ENCODE measurements around the gene KRTAP5-10. TPM values are rescaled to one million over a fixed set of nuclear protein-coding genes. Genes with fewer than 3 reads are reported as not detected.
"Not testable (repeated sequence)": the region's sequence is repeated elsewhere in the genome, so short reads cannot be mapped to it uniquely, and the experiment has no call there.

Gene KRTAP5-10
- total RNA-seq, 2 experiments from 2014 or later: not detected

DNA sequence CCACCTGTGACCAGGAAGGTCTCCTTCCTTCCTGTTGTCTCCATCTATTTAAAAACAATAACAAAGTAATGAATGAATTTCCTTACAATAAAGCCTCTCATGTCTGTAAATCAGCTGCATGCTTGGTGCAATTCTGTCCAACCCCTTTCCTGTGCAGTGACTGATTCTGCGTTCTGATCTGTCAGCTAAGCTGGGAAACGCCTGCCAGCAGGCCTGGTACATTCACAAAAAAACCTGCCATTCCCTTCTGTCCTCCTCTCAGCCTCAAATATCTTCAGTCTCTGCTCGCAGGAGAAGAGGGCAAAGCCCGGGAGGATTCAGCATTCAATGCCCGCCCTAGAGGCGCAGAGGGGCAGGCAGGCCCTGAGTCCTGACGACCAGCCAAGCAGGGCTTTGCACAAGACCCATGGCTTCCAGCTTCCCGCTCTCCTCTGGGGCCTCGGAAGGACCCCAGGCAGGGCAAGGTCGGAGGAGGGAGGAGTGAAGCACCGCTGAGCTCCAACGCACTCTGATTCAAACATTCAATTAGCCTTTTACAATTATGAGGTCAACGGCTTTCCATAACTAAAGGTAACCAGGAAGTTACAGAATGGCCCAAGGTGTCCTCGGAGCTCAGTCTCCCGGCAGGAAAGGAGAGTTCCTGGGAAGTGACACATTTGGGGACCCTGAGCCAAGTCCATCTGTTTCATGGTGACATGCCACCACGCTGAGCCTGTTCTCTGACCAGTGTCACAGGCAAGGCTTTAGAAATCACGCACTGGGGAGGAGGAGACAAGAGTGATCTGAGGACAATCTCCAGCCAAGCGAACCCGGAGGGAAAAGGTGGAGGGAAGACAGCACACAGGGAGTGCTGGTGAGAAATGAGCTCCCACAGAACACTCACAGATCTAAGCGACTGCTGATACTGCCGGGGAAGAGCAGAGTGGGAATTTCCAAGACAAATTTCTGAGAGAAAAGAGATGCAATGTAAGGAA lies 1.6 kb downstream of the KRTAP5-10 start:
- H3K27me3 Mint-ChIP-seq (ENCODE audit: low read depth): peaks cover 15% of the 10 kb centered on the region
- H3K9me3 Mint-ChIP-seq (ENCODE audit: insufficient read depth); H3K4me1 Mint-ChIP-seq (ENCODE audit: low read depth); CTCF ChIA-PET; H3K27ac Mint-ChIP-seq; H3K4me3 Mint-ChIP-seq; ATAC-seq; POLR2A ChIA-PET; H3K36me3 Mint-ChIP-seq (ENCODE audit: low read depth); DNase-seq: not testable (repeated sequence)

DNA sequence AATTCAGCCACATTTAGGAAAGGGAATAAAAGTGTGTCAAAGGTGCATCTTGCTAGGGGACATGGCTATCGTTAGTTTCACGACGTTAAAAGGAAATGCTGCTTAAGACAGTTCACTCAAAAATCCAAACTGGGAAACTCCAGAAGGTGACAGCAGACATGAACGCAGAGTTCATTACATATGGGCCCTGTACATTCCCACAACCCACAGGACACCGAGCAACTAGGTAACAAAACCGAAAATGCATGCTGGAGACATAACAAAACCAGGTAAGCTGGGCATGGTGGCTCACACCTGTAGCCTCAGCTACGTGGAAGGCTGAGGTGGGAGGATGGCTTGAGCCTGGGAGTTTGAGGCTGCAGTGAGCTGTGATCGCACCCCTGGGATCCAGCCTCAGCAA lies 2.3 kb downstream of the KRTAP5-10 start:
- DNase-seq; H3K4me3 Mint-ChIP-seq; CTCF ChIA-PET; ATAC-seq; H3K27ac Mint-ChIP-seq; POLR2A ChIA-PET; H3K9me3 Mint-ChIP-seq (ENCODE audit: insufficient read depth); H3K36me3 Mint-ChIP-seq (ENCODE audit: low read depth); H3K4me1 Mint-ChIP-seq (ENCODE audit: low read depth): not testable (repeated sequence)
- H3K27me3 Mint-ChIP-seq (ENCODE audit: low read depth): peaks cover 15% of the 10 kb centered on the region

DNA sequence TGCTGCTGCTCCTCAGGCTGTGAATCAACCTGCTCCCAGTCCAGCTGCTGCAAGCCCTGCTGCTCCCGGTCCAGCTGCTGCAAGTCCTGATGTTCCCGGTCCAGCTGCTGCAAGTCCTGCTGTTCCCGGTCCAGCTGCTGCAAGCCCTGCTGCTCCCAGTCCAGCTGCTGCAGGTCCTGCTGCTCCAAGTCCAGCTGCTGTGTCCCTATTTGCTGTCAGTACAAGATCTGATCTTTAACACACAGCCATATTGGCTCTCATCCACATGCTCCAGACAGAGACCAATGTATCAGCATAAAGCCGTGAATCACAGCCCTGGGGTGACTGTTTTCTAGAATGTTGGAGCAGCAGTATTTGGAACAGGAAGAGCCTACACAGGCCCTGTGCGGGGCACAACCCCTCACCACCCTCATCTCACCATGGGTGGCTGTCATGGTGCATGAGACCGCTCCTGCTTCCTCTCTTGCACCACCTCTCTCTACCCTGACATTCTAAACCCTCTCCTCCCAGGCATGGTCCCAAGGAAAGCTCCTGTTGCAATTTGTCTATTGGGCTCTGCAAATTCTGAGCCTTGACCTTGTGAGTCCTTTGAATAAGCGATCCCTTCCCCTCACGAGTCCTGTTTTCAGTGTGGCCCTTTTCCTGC lies 3.5 kb downstream of the KRTAP5-10 start:
- ChIA-PET POLR2A (no interaction called here), CTCF (no interaction called here)
- ATAC-seq: no peak

DNA sequence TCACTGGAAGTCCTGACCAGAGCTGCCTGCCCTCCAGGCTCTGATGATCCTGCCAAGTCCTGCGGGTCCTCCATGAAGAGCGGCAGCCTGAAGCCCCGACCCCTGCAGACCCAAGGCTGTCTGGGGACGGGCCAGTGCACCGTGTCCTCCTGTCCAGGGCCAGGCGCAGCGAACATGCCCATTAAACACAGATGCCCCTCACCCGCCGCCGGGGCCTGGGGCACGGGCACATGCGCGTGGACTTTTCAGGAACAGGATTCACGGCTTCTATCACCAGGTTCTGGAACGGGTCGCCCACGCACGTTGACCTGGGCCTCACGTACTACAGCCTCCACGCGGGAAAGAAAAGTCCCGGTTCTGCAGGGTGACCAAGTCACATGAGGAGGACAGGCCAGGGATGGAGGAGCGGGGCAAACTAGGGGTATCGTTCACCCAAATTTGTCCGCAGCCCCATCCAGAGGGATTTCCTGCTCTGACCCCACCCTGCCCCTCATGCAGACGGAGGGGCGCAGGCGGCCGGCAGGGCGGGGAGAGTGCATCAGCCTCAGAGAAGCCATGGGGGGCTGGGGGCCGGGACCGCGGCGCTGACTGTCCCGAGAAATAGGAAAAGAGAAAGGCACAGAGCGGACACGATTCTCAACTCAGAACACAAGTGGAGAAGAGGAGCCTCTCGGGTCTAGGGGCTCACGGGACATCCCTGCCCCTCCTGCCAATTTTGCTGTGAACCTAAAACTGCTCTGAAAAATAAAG lies 5.9 kb downstream of the KRTAP5-10 start:
- DNase-seq; H3K4me3 Mint-ChIP-seq; ATAC-seq; H3K27me3 Mint-ChIP-seq (ENCODE audit: low read depth); H3K36me3 Mint-ChIP-seq (ENCODE audit: low read depth); H3K27ac Mint-ChIP-seq; CTCF ChIA-PET; H3K9me3 Mint-ChIP-seq (ENCODE audit: insufficient read depth); H3K4me1 Mint-ChIP-seq (ENCODE audit: low read depth); POLR2A ChIA-PET: not testable (repeated sequence)

More for the DNA sequence above, 3.5 kb downstream of the KRTAP5-10 start:
- no peak overlapping the region for H3K4me3 Mint-ChIP-seq
- no peak for DNase-seq
- peaks cover 6% of the 10 kb centered on the region for H3K27me3 Mint-ChIP-seq (ENCODE audit: low read depth)
- no peaks in the 10 kb centered on the region for H3K4me1 Mint-ChIP-seq (ENCODE audit: low read depth)
- no peaks in the 10 kb centered on the region for H3K9me3 Mint-ChIP-seq (ENCODE audit: insufficient read depth)
- no peak overlapping the region for H3K27ac Mint-ChIP-seq
- no peaks in the 10 kb centered on the region for H3K36me3 Mint-ChIP-seq (ENCODE audit: low read depth)

DNA sequence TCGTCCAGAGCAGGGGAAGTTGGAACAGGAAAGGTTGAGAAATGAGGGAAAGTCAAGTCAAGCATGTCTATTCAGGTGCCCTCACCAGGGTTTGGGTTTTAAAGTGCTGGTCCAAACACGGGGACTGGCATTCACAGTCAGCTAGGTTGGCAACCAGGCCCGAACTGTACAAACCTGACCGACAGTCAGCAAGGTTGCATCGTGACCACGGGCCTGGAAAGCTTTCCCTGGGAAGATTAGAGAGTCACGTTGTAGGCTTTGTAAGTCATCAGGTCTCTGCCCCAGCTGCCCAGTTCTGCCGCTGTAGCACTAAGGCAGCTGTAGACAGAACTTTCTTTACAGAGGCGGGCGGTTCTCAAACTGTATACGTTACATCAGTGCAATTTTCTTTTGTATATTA lies 7.4 kb downstream of the KRTAP5-10 start:
- no peak overlapping the region for H3K4me3 Mint-ChIP-seq
- no peaks in the 10 kb centered on the region for H3K27me3 Mint-ChIP-seq (ENCODE audit: low read depth)
- no peaks in the 10 kb centered on the region for H3K9me3 Mint-ChIP-seq (ENCODE audit: insufficient read depth)
- DNase-seq (no peak), ATAC-seq (no peak)
- no peaks in the 10 kb centered on the region for H3K4me1 Mint-ChIP-seq (ENCODE audit: low read depth)
- no peak overlapping the region for H3K27ac Mint-ChIP-seq
- ChIA-PET CTCF (no interaction called here), POLR2A (no interaction called here)
- H3K36me3 Mint-ChIP-seq (ENCODE audit: low read depth): no peaks in the 10 kb centered on the region

DNA sequence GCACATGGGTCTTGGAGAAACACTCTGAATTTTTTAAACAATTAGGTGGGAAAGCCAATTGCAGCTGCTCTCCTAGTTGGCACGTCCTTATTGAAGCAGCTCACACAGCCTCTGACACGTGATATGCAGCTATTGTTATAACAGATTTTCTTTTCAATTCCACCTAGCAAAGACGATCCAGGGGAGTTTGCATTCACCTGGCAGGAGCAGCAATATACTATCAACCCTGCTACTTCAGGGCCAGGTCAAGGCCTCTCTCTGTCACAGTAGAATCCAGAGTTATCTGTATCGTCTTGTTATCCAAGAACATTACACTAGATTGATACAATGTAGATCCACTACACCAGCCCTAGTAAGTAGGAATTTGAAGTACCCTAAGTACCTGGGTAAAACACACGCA lies 9.1 kb downstream of the KRTAP5-10 start:
- Mint-ChIP-seq H3K4me3 (no peak overlapping the region), H3K9me3 (ENCODE audit: insufficient read depth) (no peaks in the 10 kb centered on the region), H3K4me1 (ENCODE audit: low read depth) (no peaks in the 10 kb centered on the region), H3K27me3 (ENCODE audit: low read depth) (no peaks in the 10 kb centered on the region), H3K27ac (no peak overlapping the region), H3K36me3 (ENCODE audit: low read depth) (no peaks in the 10 kb centered on the region)
- ChIA-PET CTCF (no interaction called here), POLR2A (no interaction called here)
- no peak for ATAC-seq
- no peak for DNase-seq

DNA sequence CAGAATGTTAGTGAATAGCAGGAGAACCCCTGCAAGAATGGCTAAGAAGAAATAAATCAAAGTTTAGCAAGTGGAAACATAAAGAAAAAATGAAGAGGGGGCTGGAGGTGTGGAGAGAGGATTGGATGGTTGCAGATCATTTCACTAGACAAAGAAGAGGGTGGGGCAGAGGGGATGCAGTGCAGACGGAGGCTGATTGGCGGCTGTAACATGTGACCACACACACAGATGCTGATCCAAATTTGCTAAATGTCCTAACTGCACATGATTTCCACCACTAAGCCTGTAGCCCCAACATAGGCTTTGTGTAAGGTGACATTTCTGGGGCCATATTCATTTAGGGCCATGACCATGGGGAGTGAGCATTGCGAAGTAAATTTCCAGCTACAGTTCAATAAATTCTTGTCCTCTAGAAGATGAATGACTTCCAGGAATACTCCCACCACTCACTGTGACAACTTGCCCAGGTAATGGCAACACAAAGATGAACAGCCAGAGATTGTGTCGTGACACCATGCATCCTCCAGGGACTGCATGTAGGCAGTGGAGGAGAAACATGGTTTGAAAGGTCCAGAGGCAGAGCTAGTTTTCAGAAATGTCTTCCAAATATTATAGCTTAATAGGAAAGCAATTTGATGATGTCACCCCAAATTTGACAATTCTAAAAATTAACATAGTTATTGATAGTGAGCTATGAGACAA lies 10.5 kb downstream of the KRTAP5-10 start:
- H3K4me3 Mint-ChIP-seq: no peak overlapping the region
- no peaks in the 10 kb centered on the region for H3K9me3 Mint-ChIP-seq (ENCODE audit: insufficient read depth)
- DNase-seq: no peak
- no peak overlapping the region for H3K27ac Mint-ChIP-seq
- CTCF ChIA-PET: no interaction called here
- no peak for ATAC-seq
- peaks cover 2% of the 10 kb centered on the region for H3K27me3 Mint-ChIP-seq (ENCODE audit: low read depth)
- H3K36me3 Mint-ChIP-seq (ENCODE audit: low read depth): no peaks in the 10 kb centered on the region
- POLR2A ChIA-PET: no interaction called here
- H3K4me1 Mint-ChIP-seq (ENCODE audit: low read depth): peaks cover 2% of the 10 kb centered on the region

DNA sequence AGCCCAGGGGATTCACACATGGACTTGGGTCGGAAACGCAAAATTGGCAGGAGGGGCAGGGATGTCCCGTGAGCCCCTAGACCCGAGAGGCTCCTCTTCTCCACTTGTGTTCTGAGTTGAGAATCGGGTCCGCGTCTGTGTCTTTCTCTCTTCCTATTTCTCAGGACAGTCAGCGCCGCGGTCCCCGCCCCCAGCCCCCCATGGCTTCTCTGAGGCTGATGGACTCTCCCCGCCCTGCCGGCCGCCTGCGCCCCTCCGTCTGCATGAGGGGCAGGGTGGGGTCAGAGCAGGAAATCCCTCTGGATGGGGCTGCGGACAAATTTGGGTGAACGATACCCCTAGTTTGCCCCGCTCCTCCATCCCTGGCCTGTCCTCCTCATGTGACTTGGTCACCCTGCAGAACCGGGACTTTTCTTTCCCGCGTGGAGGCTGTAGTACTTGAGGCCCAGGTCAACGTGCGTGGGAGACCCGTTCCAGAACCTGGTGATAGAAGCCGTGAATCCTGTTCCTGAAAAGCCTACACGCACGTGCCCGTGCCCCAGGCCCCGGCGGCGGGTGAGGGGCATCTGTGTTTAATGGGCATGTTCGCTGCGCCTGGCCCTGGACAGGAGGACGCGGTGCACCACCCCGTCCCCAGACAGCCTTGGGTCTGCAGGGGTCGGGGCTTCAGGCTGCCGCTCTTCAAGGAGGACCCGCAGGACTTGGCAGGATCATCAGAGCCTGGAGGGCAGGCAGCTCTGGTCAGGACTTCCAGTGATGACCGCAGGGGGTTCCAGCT lies 11.5 kb downstream of the KRTAP5-10 start:
- H3K4me3 Mint-ChIP-seq; ATAC-seq; POLR2A ChIA-PET; DNase-seq; H3K36me3 Mint-ChIP-seq (ENCODE audit: low read depth); H3K27me3 Mint-ChIP-seq (ENCODE audit: low read depth); H3K9me3 Mint-ChIP-seq (ENCODE audit: insufficient read depth); H3K27ac Mint-ChIP-seq; H3K4me1 Mint-ChIP-seq (ENCODE audit: low read depth); CTCF ChIA-PET: not testable (repeated sequence)

DNA sequence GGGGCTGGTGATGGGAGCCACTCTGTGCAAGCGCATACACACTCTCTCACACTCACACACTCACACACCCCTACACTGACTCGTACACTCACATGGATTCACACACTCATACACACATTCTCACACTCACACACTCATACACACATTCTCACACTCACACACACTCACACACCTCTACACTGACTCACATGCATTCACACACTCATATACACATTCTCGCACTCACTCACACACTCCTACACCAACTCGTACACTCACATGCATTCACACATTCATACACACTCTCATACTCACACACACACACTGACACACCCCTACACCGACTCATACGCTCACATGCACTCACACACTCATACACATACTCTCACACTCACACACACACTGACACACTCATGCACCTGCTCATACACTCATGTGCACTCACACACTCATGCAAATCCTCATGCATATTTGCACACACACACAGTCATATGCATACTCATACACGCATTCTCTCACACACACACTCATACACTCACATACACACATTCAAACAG lies 12.2 kb downstream of the KRTAP5-10 start:
- CTCF ChIA-PET: no interaction called here
- Mint-ChIP-seq H3K27ac (no peak overlapping the region), H3K36me3 (ENCODE audit: low read depth) (no peaks in the 10 kb centered on the region), H3K4me1 (ENCODE audit: low read depth) (peaks cover 2% of the 10 kb centered on the region), H3K27me3 (ENCODE audit: low read depth) (peaks cover 2% of the 10 kb centered on the region), H3K9me3 (ENCODE audit: insufficient read depth) (no peaks in the 10 kb centered on the region), H3K4me3 (no peak overlapping the region)
- DNase-seq: no peak
- ATAC-seq: no peak
- POLR2A ChIA-PET: no interaction called here

DNA sequence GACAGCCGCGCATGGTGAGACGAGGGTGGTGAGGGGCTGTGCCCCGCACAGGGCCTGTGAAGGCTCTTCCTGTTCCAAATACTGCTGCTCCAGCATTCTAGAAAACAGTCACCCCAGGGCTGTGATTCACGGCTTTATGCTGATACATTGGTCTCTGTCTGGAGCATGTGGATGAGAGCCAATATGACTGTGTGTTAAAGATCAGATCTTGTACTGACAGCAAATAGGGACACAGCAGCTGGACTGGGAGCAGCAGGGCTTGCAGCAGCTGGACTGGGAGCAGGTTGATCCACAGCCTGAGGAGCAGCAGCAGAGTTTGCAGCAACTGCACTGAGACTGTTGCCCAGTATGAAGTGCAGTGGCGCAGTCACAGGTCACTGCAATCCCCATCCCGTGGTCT lies 14.2 kb downstream of the KRTAP5-10 start:
- H3K4me3 Mint-ChIP-seq; CTCF ChIA-PET; DNase-seq; H3K9me3 Mint-ChIP-seq (ENCODE audit: insufficient read depth); H3K27ac Mint-ChIP-seq; ATAC-seq; H3K36me3 Mint-ChIP-seq (ENCODE audit: low read depth); POLR2A ChIA-PET; H3K4me1 Mint-ChIP-seq (ENCODE audit: low read depth); H3K27me3 Mint-ChIP-seq (ENCODE audit: low read depth): not testable (repeated sequence)
